Measurements from ENCODE around the gene PLK4.

GRCh38 chr4:127916512-127916911, 35.8 kb downstream of the PLK4 start:
- no peak for TF ChIP-seq ZFP30 (CRISPR knock-in tag; IDR thresholded peaks at IDR 0.05)
- TF ChIP-seq ISL1 (CRISPR knock-in tag; IDR thresholded peaks at IDR 0.05), result no peak
- no peak for TF ChIP-seq OSR1 (CRISPR knock-in tag; IDR thresholded peaks at IDR 0.05)

All from SK-N-SH treated with all-trans-retinoic acid at 6 μM for 48 hours (cell line).